Measurements from ENCODE around the gene TRO. TPM values are rescaled to one million over a fixed set of nuclear protein-coding genes. Genes with fewer than 3 reads are reported as not detected.

Gene TRO
- total RNA-seq, 4 donors from 2014 or later: 0.08 to 2.8 (median 1.0) TPM

DNA sequence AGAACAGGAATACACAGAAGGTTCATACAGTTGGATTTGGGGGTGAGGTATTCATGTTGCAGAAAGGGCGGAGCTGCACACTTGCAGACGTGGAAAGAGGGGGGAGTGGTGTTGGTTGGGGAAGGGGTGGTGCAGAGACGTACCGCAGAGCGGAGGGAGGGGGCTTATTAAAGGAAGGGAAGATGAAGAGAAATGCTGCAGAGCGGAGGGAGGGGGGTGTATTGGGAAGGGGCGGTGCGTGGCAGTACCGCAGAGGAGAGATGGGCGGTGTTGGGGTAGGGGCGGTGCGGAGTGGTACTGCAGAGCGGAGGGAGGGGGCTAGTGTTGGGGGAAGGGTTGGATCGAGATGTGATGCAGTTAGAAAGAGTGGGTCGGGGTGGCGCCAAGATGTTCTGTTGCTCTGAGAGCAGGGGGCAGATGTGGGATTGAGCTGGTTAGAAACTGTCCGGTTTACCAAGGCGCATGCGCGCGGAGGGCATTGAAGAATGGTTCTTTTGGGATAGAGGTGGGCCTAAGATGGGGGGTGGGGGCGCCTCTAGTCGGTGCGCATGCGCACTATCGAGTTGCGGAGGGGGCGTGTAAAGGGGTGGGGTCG is 900 bp downstream of the TRO start:
- intact Hi-C loops (cut with DNase I; ENCODE audit: low total_unique reads): no loop called here
- no peak for TF ChIP-seq POLR2A (IDR thresholded peaks at IDR 0.05)
- TF ChIP-seq, protein P1, sequence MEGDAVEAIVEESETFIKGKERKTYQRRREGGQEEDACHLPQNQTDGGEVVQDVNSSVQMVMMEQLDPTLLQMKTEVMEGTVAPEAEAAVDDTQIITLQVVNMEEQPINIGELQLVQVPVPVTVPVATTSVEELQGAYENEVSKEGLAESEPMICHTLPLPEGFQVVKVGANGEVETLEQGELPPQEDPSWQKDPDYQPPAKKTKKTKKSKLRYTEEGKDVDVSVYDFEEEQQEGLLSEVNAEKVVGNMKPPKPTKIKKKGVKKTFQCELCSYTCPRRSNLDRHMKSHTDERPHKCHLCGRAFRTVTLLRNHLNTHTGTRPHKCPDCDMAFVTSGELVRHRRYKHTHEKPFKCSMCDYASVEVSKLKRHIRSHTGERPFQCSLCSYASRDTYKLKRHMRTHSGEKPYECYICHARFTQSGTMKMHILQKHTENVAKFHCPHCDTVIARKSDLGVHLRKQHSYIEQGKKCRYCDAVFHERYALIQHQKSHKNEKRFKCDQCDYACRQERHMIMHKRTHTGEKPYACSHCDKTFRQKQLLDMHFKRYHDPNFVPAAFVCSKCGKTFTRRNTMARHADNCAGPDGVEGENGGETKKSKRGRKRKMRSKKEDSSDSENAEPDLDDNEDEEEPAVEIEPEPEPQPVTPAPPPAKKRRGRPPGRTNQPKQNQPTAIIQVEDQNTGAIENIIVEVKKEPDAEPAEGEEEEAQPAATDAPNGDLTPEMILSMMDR (IDR thresholded peaks at IDR 0.05): no peak
- H3K4me3 ChIP-seq (ENCODE audit: low read depth, poor library complexity, severe bottlenecking): peak overlapping the region; percentile 28
- 4 to 34% methylated on average over 24 to 29 of the region's 29 CpGs for WGBS, 2 donors
- no peak for DNase-seq (ENCODE audit: low spot score in 2 of 2)

DNA sequence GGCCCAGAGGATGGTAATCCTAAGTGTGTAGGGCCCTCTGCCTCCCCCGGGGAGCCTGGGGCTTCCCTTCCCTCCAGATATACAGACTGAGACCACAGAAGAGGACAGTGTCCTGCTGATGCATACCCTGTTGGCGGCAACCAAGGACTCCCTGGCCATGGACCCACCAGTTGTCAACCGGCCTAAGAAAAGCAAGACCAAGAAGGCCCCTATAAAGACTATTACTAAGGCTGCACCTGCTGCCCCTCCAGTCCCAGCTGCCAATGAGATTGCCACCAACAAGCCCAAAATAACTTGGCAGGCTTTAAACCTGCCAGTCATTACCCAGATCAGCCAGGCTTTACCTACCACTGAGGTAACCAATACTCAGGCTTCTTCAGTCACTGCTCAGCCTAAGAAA is 1.9 kb downstream of the TRO start:
- WGBS, 2 donors: 85 to 94% methylated on average over 2 to 3 of the region's 3 CpGs
- no peak overlapping the region for H3K4me3 ChIP-seq (ENCODE audit: low read depth, poor library complexity, severe bottlenecking)
- no peak for TF ChIP-seq POLR2A (IDR thresholded peaks at IDR 0.05)
- TF ChIP-seq, protein P1 (IDR thresholded peaks at IDR 0.05): no peak
- intact Hi-C loops (cut with DNase I; ENCODE audit: low total_unique reads): no loop called here
- DNase-seq (ENCODE audit: low spot score in 2 of 2): no peak

DNA sequence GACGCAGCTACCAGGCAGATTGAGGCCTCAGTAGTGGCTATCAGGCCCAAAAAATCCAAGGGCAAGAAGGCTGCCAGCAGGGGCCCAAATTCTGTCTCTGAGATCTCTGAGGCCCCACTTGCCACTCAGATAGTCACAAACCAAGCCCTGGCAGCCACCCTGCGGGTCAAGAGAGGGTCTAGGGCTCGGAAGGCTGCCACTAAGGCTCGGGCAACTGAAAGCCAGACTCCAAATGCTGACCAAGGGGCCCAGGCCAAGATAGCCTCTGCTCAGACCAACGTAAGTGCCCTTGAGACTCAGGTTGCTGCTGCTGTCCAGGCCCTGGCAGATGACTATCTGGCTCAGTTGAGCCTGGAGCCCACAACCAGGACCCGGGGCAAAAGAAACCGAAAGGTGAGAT is 2.8 kb downstream of the TRO start:
- TF ChIP-seq, protein P1 (IDR thresholded peaks at IDR 0.05): no peak
- TF ChIP-seq POLR2A (IDR thresholded peaks at IDR 0.05): no peak
- intact Hi-C loops (cut with DNase I; ENCODE audit: low total_unique reads): no loop called here
- no peak for DNase-seq (ENCODE audit: low spot score in 2 of 2)
- H3K4me3 ChIP-seq (ENCODE audit: low read depth, poor library complexity, severe bottlenecking): no peak overlapping the region
- 78 to 92% methylated on average over 3 to 7 of the region's 7 CpGs for WGBS, 2 donors

DNA sequence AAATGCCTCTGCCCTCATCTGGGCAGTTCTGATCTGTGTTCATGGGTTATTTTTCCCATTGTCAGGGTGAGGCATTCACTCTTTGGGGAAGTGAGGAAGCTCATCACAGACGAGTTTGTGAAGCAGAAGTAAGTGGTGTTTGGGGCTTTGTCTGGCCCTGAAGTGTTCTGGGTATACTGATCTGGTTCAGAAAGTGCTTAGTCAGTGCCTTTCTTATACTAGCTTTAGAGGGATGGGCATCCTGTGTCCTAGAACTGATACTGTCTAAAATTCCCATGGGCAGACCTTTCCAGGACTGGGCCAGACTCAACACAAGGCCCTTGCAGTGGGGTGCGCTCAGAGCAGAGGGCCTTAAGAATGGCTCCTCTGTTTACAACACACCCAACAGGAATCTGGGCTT is 6.4 kb downstream of the TRO start:
- no peak for TF ChIP-seq POLR2A (IDR thresholded peaks at IDR 0.05)
- TF ChIP-seq, protein P1 (IDR thresholded peaks at IDR 0.05): no peak
- no peak for DNase-seq (ENCODE audit: low spot score in 2 of 2)
- H3K4me3 ChIP-seq (ENCODE audit: low read depth, poor library complexity, severe bottlenecking): no peak overlapping the region
- intact Hi-C loops (cut with DNase I; ENCODE audit: low total_unique reads): no loop called here
- WGBS, 2 donors: 50 to 63% methylated on average over 1 to 2 of the region's 2 CpGs

DNA sequence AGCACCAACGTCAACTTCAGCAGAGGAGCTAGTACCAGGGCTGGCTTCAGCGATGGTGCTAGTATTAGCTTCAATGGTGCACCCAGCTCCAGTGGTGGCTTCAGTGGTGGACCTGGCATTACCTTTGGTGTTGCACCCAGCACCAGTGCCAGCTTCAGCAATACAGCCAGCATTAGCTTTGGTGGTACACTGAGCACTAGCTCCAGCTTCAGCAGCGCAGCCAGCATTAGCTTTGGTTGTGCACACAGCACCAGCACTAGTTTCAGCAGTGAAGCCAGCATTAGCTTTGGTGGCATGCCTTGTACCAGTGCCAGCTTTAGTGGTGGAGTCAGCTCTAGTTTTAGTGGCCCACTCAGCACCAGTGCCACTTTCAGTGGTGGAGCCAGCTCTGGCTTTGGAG is 8.3 kb downstream of the TRO start:
- intact Hi-C loops (cut with DNase I; ENCODE audit: low total_unique reads): no loop called here
- H3K4me3 ChIP-seq (ENCODE audit: low read depth, poor library complexity, severe bottlenecking): no peak overlapping the region
- no peak for DNase-seq (ENCODE audit: low spot score in 2 of 2)
- 81 to 89% methylated on average over 2 to 3 of the region's 3 CpGs for WGBS, 2 donors
- TF ChIP-seq, protein P1 (IDR thresholded peaks at IDR 0.05): no peak
- no peak for TF ChIP-seq POLR2A (IDR thresholded peaks at IDR 0.05)
